Myocyte (in vitro differentiated cells): ENCODE measurements around the gene INPP5F. TPM values are rescaled to one million over a fixed set of nuclear protein-coding genes. Genes with fewer than 3 reads are reported as not detected.
A peak's percentile ranks its signal among the peaks of the same experiment; 100 is the strongest.
"Not testable (repeated sequence)": the region's sequence is repeated elsewhere in the genome, so short reads cannot be mapped to it uniquely, and the experiment has no call there.

Experiments used
- DNase-seq: peaks from one replicate; pipeline ENCODE4 v3.0.0-alpha.2; 2012; ENCODE audit warnings: low read depth
- total RNA-seq: library from RNA; depleted of rRNA; stranded (reverse); fragments of >200 nt; gene quantifications from 2 replicates; pipeline ENCODE4 v1.2.3, GENCODE V29; 2014

Gene INPP5F
- total RNA-seq, 1 donor from 2014 or later, result 34.9 TPM

- DNase-seq, result no peak
Measured at GRCh38 chr10:119775529-119775928, 49.7 kb downstream of the INPP5F start.

DNA sequence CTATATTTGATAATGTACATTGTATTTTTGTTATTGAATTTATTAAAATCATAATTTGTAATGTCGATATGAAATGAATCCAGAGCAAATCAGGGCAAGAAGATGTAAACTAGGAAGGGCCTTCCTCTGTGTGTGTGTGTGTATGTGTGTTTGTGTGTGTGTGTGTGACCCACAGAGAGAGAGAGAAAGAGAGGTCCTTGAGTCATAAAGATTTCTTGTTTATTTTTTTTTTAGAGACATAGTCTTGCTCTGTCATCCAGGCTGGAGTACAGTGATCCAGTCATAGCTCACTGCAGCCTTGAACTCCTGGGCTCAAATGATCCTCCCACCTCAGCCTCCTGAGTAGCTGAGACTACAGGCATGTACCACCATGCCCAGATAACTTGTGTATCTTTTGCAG is 50.7 kb downstream of the INPP5F start:
- no peak for DNase-seq

GRCh38 chr10:119777686-119778085 is 51.8 kb downstream of the INPP5F start:
- DNase-seq, result no peak

DNA sequence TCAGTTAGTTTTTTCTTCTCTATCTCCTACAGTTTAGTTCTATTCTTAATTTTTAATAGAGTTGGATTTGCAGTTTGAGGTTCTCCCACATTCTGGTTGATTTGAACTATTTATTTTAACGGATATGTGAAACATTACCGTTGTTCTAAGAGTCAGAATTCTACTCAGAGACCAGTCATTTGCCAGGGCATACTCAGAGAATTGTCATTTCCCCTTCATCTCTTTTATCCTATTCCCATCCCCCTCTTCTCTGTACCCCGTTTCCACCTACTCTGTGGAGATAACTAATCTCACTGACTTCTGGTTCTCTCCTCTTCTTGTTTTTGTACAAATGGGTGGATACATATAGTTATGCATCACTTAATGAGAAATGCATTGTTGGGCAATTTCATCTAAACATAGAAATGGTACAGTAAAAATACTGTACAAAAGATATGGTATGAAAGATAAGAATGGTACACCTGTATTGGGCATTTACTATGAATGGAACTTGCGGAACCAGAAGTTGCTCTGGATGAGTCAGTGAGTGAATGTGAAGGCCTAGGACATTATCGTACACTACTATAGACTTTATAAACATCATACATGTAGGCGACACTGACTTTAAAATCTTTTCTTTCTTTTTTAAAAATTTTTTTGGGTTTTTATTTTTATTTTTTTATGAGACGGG is 53.1 kb downstream of the INPP5F start:
- no peak for DNase-seq

- DNase-seq, result no peak
Measured at GRCh38 chr10:119780879-119781480, 55.1 kb downstream of the INPP5F start.

DNA sequence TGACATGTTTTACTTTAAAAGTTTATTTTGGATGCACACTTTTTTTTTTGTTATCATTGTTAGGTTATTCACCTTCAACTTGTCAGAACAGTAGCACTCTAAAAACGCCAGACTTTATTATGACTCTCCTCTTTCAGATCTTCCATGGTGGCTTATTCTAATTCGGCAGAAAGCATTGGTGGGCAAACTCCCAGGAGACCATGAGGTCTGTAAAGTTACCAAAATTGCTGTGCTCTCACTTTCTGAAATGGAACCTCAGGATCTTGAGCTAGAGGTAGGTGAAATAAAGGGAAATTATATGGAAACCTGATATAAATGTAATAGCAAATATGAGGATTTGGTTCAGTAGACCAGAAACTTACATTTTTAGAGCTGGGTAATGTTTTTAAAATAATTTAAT is 55.6 kb downstream of the INPP5F start:
- DNase-seq, result no peak

DNA sequence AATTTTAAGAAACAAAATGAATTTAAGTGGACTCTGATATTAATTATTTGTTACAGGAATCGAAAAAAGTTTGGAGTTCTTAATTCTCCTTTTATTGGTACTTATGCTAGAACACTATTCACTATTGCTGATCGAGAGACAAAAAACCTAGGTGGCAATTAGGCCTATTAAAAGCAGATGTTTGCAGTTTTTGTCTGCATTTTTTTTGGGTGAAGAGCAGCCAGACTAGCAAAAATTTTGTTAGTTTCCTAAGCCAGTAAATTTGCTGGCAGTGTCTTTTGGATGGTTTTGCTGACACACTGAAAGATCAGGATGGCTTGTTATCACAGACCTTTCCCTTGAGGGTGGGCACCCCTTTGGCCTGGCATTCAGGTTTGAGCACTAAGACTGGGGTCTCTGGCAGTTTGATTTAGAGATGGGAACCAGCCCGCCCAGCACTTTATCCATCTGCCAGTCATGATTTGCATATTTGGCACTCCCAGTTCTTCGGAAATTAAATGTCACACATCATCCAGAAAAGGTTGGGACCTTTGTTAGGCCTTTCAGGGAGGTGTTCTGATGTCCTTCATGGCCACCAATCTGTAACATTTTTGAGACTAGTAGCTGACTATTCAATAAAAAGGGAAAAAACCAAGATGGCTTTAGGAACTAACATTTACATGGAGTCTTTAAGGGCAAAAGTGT is 57.3 kb downstream of the INPP5F start:
- no peak for DNase-seq

DNA sequence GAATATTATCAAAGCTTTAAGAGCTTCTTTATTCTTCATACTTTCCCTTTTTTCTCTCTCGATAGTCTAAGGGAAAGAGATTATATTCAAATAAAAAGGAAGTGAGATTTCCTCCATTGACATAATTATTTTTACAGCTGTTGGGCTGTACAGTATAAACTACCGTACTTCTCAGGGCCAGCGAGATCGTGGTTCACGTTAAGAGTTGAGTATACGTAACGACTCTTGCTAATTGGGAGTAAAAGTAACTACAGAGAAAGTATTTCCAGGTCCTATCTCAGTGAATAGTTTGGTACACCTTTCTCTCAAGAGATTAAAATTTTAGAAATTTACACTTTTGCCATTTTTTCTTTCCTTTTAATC is 57.8 kb downstream of the INPP5F start:
- no peak for DNase-seq

- peak; percentile 62 for DNase-seq
Measured at GRCh38 chr10:119784340-119785067, 58.7 kb downstream of the INPP5F start.

- peak; percentile 53 for DNase-seq
Measured at GRCh38 chr10:119786117-119786769, 60.4 kb downstream of the INPP5F start.

DNA sequence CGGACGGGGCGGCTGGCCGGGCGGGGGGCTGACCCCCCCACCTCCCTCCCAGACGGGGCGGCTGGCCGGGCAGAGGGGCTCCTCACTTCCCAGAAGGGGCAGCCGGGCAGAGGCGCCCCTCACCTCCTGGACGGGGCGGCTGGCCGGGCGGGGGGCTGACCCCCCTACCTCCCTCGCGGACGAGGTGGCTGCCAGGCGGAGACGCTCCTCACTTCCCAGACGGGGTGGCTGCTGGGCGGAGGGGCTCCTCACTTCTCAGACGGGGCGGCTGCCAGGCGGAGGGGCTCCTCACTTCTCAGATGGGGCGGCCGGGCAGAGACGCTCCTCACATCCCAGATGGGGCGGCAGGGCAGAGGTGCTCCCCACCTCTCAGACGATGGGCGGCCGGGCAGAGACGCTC is 69.3 kb downstream of the INPP5F start:
- not testable (repeated sequence) for DNase-seq

GRCh38 chr10:119796039-119796438 is 70.2 kb downstream of the INPP5F start:
- no peak for DNase-seq

- DNase-seq, result no peak
Measured at GRCh38 chr10:119801176-119801575, 75.3 kb downstream of the INPP5F start.

DNA sequence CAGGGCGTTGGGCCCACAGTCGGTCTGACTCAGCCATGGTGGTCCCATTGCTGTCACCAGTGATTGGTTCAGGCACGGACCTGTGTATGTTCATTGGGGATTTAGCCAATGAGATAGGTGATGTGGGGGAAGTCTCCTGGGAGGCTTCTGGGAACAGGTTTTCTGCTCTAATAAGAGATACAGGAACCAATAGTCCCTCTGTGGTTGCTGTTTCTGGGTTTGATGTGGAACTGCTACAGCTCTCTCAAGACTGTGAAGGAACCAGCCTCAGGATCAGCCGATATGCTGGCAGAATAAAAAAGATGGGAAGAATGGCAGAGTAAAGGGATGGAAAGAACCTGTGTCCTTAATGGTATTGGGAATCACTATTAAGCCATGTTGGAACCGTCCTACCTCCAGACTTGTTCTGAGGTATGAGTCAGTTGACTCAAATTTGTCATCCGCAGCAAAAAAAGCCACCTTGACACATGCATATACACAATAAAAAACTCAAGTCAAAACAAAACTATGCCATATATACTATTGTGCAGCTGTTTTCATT is 76.2 kb downstream of the INPP5F start:
- no peak for DNase-seq

DNA sequence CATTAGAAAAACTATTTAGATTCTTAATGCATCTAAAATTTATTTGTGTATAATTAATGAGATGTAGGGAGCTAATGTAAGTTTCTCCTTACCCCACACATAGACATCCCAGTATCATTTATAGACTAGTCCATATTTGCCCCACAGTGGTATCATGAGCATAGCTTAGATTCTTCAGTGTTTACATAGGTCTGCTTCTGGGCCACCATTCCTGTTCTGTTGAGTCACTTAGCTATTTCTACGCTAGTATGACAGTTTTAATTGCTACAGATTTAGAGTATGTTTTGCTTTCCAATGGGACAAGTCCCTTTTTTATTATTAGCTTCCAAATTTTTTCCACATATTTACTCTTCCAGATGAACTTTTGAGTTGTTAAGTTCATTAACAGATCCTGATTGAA is 77.4 kb downstream of the INPP5F start:
- DNase-seq, result peak; percentile 61

DNA sequence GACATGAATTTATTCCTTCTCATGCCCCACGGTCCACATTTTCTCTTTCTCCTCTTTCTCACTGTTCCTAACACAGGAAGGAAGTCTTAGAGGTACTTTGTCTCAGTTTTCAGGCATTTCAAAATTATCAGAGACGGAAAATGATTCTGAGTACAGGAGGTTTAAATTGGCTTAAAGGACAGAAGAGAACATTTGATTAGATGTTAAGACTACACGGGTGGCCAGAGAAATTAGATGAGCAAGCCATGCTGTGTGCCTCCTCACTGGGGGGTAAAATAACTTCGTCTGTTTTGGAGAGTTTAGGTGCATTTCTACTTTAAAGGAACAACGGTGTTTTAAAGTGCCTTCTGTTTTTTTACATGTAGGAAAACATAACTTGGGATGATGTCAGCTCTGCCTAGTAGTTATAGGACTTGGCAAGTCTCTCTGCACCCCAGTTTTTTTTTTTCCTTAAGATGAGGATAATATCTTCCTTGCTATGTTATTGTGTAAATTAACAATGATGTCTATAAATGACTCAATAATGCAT is 79.9 kb downstream of the INPP5F start:
- DNase-seq, result no peak

DNA sequence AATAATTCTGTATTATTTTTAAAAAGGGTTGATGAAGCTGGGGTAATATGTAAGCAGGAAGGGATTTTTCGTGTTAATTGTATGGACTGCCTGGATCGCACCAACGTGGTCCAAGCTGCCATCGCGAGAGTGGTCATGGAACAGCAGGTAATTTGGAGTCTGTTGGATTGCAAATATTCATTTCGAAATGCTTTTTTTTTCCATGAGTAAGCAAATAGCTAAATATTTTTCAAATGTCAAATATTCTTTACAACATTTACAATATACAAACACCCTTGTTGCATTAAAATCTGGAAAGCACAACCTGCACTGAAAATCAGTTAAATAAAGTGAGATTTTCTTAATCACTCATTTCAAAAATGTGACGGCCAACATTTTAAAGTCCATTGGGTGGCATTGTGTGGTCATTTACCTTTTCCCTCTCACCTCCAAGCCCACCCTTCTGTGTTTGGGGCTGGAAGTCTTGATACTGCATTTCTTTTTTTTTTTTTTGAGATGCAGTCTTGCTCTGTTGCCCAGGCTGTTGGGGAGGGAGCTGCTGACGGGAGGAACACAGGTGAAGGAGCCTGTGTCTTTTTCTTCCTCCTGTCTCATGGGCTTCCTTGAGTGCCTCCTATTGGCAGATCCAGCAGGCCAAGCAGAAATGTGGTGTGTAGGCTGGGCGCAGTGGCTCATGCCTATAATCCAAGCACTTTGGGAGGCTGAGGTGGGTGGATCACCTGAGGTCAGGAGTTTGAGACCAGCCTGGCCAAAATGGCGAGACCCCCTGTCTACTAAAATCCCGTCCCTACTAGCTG is 80.7 kb downstream of the INPP5F start:
- no peak for DNase-seq

DNA sequence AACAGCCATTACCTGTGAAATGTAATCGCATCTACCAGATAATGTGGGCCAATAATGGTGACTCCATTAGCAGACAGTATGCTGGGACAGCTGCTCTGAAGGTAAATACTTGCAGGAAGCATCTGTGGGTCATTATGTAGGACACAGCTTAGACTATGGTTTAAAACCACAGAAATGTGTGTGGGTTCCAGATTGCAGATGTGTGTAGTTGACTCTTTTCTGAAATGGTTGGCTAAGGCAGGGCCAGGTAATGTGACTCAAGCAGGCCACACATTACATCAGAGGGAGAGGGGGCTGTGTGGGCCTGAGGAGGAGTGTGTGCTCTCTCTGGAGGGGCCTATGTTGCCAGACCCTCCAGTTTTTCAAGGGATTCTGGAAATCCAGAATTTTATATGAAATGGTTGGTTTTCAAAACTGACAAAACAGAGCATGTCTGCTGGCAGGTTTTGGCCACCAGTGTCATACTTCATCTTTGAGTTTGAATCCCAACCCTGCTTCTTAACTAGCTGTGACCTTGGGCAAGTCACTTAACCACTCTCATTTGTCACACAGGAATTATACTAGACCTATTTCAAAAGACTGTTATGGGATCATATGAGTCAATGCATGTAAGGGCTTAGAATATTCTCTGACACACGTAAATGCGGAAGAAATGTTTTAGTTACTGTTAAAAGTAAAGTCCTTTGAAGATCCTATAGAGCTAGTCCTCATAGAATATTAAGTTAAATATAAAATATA is 82.3 kb downstream of the INPP5F start:
- no peak for DNase-seq

- DNase-seq, result no peak
Measured at GRCh38 chr10:119811122-119811521, 85.3 kb downstream of the INPP5F start.
